Spinal cord (tissue), 10 donors: ENCODE measurements around the gene FNBP1. TPM values are rescaled to one million over a fixed set of nuclear protein-coding genes. Genes with fewer than 3 reads are reported as not detected.
"Not testable (repeated sequence)": the region's sequence is repeated elsewhere in the genome, so short reads cannot be mapped to it uniquely, and the experiment has no call there.

Experiments used
- DNase-seq, 6 donors: peaks; one replicate each; pipeline versions ENCODE4 v3.0.0 to v3.0.0-alpha.2; 2013 to 2015; ENCODE audit warnings: low spot score in 6 of 6, low read depth in 4 of 6
- H3K27ac ChIP-seq: one replicate; pipeline ENCODE4 v1.5.1; 2013; ENCODE audit warnings: low read depth, low read length, control low read depth
- H3K27me3 ChIP-seq: one replicate; pipeline ENCODE4 v1.6.1; 2013; ENCODE audit warnings: low read length; ENCODE audit not compliant: control insufficient read depth, insufficient read depth
- H3K36me3 ChIP-seq: one replicate; pipeline ENCODE4 v1.6.1; 2013; ENCODE audit warnings: low read length; ENCODE audit not compliant: control insufficient read depth, insufficient read depth
- H3K4me1 ChIP-seq: one replicate; pipeline ENCODE4 v1.6.1; 2013; ENCODE audit warnings: low read length; ENCODE audit not compliant: control insufficient read depth, insufficient read depth
- H3K4me3 ChIP-seq: one replicate; pipeline ENCODE4 v1.5.1; 2013; ENCODE audit warnings: low read depth, low read length, control low read depth
- H3K9me3 ChIP-seq: one replicate; pipeline ENCODE4 v1.6.1; 2013; ENCODE audit warnings: low read length; ENCODE audit not compliant: control insufficient read depth, insufficient read depth
- WGBS: methylation state at CpG from one replicate; pipeline ENCODE4 v1.1.5; 2013; ENCODE audit warnings: missing lambda C conversion rate; ENCODE audit not compliant: insufficient coverage; 5-methylcytosine and 5-hydroxymethylcytosine counted together
- polyA plus RNA-seq, 2 donors: library from polyadenylated mRNA; unstranded; fragments of 120-200 nt; gene quantifications; one replicate each; pipeline ENCODE4 v1.2.1, GENCODE V29; 2013; ENCODE audit not compliant: insufficient read length in 2 of 2
- total RNA-seq, 2 donors: library from RNA; depleted of rRNA in 1 of 2; stranded (reverse); fragments of 120-200 nt in 1 of 2; fragments of >200 nt in 1 of 2; gene quantifications; one replicate each; pipeline versions ENCODE4 v1.2.3 to v1.2.4, GENCODE V29; 2013 to 2014
- donor health status: healthy.

The FNBP1 gene
- total and polyA plus RNA-seq, 4 donors, result 47.8 to 105 (median 79.2) TPM

DNA sequence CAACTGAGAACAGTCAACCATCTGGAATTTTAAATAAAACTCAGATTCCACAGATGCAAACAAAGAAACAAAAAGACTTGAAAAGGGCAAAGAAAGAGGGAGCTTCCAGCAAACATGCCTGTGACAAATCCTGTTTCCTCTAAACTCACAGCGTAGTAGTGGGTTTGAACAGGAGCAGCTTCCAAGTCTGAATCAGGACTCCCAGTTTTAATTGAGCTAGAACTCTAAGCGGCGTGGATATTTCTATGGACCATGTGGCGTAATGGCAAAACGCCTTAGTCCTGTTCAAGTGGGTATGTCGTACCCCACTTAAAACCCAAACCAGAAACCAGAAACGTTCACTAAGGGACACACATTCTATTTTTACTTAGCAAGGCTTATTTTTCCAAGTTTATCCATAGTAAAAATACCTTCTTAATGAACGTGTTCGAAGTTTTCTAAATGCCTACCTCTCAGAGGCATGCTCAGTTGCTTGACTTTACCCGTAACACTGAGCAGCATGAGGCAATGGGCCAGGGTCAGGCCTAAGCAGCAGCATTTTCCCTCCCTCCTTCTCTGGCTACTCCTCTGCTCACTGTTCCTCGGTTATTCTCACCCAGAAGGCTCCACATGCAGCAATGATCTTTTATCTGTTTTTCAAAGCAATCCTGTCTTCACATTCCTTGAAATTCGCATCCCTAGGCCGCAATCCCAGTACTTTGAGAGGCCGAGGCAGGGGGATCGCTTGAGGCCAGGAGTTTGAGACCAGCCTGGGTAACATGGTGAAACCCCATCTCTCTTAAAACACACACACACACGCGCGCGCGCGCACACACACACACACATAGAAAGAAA lies 77.9 kb downstream of the FNBP1 start:
- Histone ChIP-seq H3K4me3 (no peak overlapping the region), H3K27me3 (no peaks in the 10 kb centered on the region), H3K9me3 (no peaks in the 10 kb centered on the region), H3K36me3 (peaks cover 12% of the 10 kb centered on the region), H3K4me1 (peaks cover 21% of the 10 kb centered on the region), H3K27ac (peak overlapping the region; percentile 72)
- peak in 2 of 6 donors; percentile 43 to 55 for DNase-seq
- 70% methylated on average over 10 of the region's 21 CpGs for WGBS

DNA sequence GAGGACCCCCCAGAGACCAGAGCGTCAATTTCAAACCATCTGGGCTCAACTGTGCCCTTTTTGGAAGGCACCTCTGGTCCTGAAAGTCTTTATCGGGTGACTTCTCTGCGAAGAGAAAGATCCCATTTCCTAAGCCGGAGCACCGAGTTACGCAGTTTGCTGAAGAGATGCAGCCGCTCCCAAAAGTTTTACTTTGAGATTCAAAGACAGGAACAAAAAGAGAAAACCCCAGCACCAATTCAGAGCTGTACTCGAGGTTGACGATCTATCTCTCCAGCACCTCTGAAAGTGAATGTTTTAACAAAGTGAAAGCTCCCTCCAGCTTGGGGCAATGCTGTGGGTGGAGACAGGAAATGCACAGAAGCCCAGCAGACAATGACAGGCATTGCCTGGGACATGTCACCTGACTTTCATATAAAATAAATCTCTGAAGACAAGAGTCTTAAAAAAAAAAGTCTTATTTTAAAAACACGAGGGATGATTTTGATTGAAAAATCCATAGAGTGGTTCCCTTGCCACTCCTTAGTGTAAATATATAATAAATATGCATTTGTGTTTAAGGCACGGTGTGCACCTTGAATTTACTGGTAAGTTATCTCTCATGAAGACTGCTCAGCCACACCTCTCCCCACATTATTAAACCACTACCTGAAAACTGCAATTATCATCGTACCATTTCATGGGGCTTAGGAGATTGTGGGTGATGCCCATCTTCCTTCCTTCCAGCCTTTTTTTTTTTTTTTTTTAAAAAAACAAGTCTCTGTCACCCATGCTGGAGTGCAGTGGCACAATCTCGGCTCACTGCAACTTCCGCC lies 79.9 kb downstream of the FNBP1 start:
- no peaks in the 10 kb centered on the region for H3K27me3 ChIP-seq
- peaks cover 18% of the 10 kb centered on the region for H3K36me3 ChIP-seq
- H3K4me1 ChIP-seq, result peaks cover 21% of the 10 kb centered on the region
- peak overlapping the region; percentile 40 for H3K4me3 ChIP-seq
- 57% methylated on average over 6 of the region's 14 CpGs for WGBS
- H3K27ac ChIP-seq, result peak overlapping the region; percentile 82
- no peak for DNase-seq
- H3K9me3 ChIP-seq, result no peaks in the 10 kb centered on the region

- no peaks in the 10 kb centered on the region for H3K9me3 ChIP-seq
- peaks cover 21% of the 10 kb centered on the region for H3K4me1 ChIP-seq
- no peaks in the 10 kb centered on the region for H3K27me3 ChIP-seq
- peak overlapping the region; percentile 40 for H3K4me3 ChIP-seq
- DNase-seq, result no peak
- 50% methylated on average over 9 of the region's 9 CpGs for WGBS
- peaks cover 22% of the 10 kb centered on the region for H3K36me3 ChIP-seq
- H3K27ac ChIP-seq, result peak overlapping the region; percentile 82
Observed at GRCh38 chr9:129962451-129962864, 80.5 kb downstream of the FNBP1 start.

DNA sequence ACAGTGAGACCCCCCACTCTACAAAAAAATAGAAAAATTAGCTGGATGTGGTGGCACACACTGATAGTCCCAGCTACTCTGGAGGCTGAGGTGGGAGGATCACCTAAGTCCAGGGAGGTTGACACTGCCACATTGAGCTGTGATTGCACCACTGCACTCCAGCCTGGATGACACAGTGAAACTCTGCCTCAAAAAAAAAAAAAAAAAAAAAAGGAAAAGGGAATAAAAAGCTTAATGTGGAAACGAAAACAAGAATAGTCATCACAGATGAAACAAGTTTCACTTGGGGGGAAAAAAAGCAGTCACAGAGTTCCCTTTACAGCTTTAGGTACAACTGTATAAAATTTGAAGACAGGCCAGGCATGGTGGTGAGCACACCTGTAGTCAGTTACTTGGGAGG lies 84.2 kb downstream of the FNBP1 start:
- Histone ChIP-seq H3K4me3 (no peak overlapping the region), H3K9me3 (no peaks in the 10 kb centered on the region), H3K27me3 (no peaks in the 10 kb centered on the region), H3K4me1 (peaks cover 10% of the 10 kb centered on the region), H3K36me3 (peaks cover 24% of the 10 kb centered on the region), H3K27ac (no peak overlapping the region)
- no peak for DNase-seq
- no CpG with 5 or more reads among the region's 1 CpG for WGBS

GRCh38 chr9:129954868-129955550 lies 88.0 kb downstream of the FNBP1 start:
- 96% methylated on average over 4 of the region's 6 CpGs for WGBS
- Histone ChIP-seq H3K27me3 (no peaks in the 10 kb centered on the region), H3K27ac (no peak overlapping the region), H3K9me3 (no peaks in the 10 kb centered on the region), H3K36me3 (peaks cover 36% of the 10 kb centered on the region), H3K4me1 (no peaks in the 10 kb centered on the region), H3K4me3 (no peak overlapping the region)
- DNase-seq, result no peak

GRCh38 chr9:129953736-129954135 lies 89.3 kb downstream of the FNBP1 start:
- no peaks in the 10 kb centered on the region for H3K27me3 ChIP-seq
- no peaks in the 10 kb centered on the region for H3K4me1 ChIP-seq
- peaks cover 35% of the 10 kb centered on the region for H3K36me3 ChIP-seq
- H3K9me3 ChIP-seq, result no peaks in the 10 kb centered on the region
- H3K4me3 ChIP-seq, result no peak overlapping the region
- DNase-seq, result no peak
- H3K27ac ChIP-seq, result no peak overlapping the region
- WGBS, result no CpG with 5 or more reads among the region's 1 CpG

DNA sequence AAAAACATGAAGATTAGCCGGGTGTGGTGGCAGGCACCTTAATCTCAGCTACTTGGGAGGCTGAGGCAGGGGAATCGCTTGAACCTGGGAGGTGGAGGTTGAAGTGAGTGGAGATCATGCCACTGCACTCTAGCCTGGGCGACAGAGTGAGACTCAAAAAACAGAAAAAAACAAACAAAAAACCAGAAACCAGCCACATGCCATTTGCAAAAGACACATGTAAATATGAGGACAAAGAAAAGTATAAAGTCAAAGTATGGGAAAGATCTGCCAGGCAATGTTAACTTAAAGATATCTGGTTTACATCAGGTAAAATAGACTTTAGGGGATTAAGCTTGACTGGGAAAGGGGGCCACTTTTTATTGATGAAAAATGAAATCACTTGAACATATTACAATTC lies 90.7 kb downstream of the FNBP1 start:
- H3K27ac ChIP-seq, result no peak overlapping the region
- no peaks in the 10 kb centered on the region for H3K4me1 ChIP-seq
- no peak overlapping the region for H3K4me3 ChIP-seq
- 100% methylated on average over 1 of the region's 3 CpGs for WGBS
- no peaks in the 10 kb centered on the region for H3K9me3 ChIP-seq
- no peak for DNase-seq
- no peaks in the 10 kb centered on the region for H3K27me3 ChIP-seq
- H3K36me3 ChIP-seq, result peaks cover 28% of the 10 kb centered on the region

DNA sequence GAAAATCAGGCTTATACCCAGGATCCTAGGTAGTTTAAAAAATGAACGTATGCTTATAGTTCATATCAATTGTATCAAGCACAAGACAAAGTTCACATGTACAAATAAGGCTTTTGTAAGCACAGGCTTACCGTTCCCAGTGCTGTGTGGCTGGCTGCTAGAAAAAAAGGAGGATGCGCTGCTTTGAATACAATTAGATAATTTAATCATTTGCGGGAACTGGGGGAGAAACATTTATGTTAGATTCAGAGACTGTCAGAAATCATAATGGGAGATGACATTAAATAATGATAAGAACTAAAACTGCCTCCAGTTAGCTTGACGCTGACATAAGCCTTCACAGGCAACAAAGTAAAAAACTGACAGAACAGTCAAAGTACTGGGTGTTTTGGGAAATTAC lies 93.2 kb downstream of the FNBP1 start:
- no peaks in the 10 kb centered on the region for H3K9me3 ChIP-seq
- H3K4me3 ChIP-seq, result no peak overlapping the region
- DNase-seq, result no peak
- no CpG with 5 or more reads among the region's 5 CpGs for WGBS
- no peaks in the 10 kb centered on the region for H3K4me1 ChIP-seq
- H3K27me3 ChIP-seq, result no peaks in the 10 kb centered on the region
- H3K27ac ChIP-seq, result no peak overlapping the region
- peaks cover 18% of the 10 kb centered on the region for H3K36me3 ChIP-seq

- peaks cover 19% of the 10 kb centered on the region for H3K36me3 ChIP-seq
- H3K9me3 ChIP-seq, H3K27ac ChIP-seq, H3K4me1 ChIP-seq, H3K4me3 ChIP-seq, H3K27me3 ChIP-seq, DNase-seq: not testable (repeated sequence)
- whole genome bisulfite sequencing, result 100% methylated on average over 2 of the region's 7 CpGs
Observed at GRCh38 chr9:129948626-129949025, 94.4 kb downstream of the FNBP1 start.
